Measurements from ENCODE around the gene PSPH. TPM values are rescaled to one million over a fixed set of nuclear protein-coding genes. Genes with fewer than 3 reads are reported as not detected.

The PSPH gene
- total and polyA plus RNA-seq, 2 donors (not counting 3 experiments of a cell fraction or from before 2014, with no cell fraction given) = 11.8 to 24.2 TPM

- no peak for FAIRE-seq
- ChIA-PET CTCF (interaction anchor here (0.9 to 6.1 kb wide), 4 partner anchors 11 to 65 kb away, joined by 3 to 100 read pairs (median 8); partner anchors contain the start of gene SUMF2), POLR2A (no interaction called here)
These were observed 43.4 kb downstream of the PSPH start for GRCh38 chr7:56007891-56008290.

GRCh38 chr7:56007167-56007652, 44.0 kb downstream of the PSPH start:
- Histone ChIP-seq H3K4me2 (ENCODE audit: insufficient read depth, low read length) (no peak overlapping the region), H3K4me3 (replicated peaks in 1 of 3; ENCODE audit: insufficient read depth in 1 of 3, low read depth in 1 of 3, low read length in 3 of 3) (no peak overlapping the region), H3K27ac (ENCODE audit: insufficient read depth, low read depth, low read length) (no peak overlapping the region), H4K20me1 (replicated peaks; ENCODE audit: control insufficient read depth, extremely low read depth, insufficient read depth, low read length) (no peaks in the 10 kb centered on the region), H3K36me3 (ENCODE audit: control insufficient read depth in 2 of 2, extremely low read depth in 1 of 2, insufficient read depth in 2 of 2, low read length in 2 of 2) (no peaks in the 10 kb centered on the region), H3K9me3 (replicated peaks; ENCODE audit: control insufficient read depth, insufficient read depth, low read length) (no peaks in the 10 kb centered on the region), H3K9me1 (replicated peaks; ENCODE audit: control insufficient read depth, extremely low read depth, insufficient read depth, low read length) (no peaks in the 10 kb centered on the region), H2AFZ (ENCODE audit: low read depth, low read length) (no peak overlapping the region), H3K27me3 (ENCODE audit: control insufficient read depth in 2 of 2, insufficient read depth in 2 of 2, low read length in 2 of 2) (no peaks in the 10 kb centered on the region), H3K79me2 (ENCODE audit: control insufficient read depth, insufficient read depth, low read length) (no peaks in the 10 kb centered on the region), H3K4me1 (ENCODE audit: control insufficient read depth, extremely low read depth, insufficient read depth, low read length) (no peaks in the 10 kb centered on the region), H3K9ac (replicated peaks; ENCODE audit: extremely low read depth, insufficient read depth, low read length) (no peak overlapping the region)
- BruUV-seq (replicated peaks) = no TSS peak
- TF ChIP-seq MAX (IDR thresholded peaks at IDR 0.05; ENCODE audit: insufficient read depth, insufficient read length) = no peak
- no peak for TF ChIP-seq GATA2 (IDR thresholded peaks at IDR 0.05; ENCODE audit: insufficient read depth, insufficient read length, low read depth, low read length)
- no peak for TF ChIP-seq JUN (IDR thresholded peaks at IDR 0.05; ENCODE audit: borderline replicate concordance, insufficient read depth, insufficient read length, low read depth)
- intact Hi-C loops (cut with micrococcal nuclease) (no loop called here), dilution Hi-C loops (cut with MboI; ENCODE audit: extremely low pct_ligation_motif_present, low sequenced_read_pairs) (no loop called here)
- FAIRE-seq = no peak
- ChIA-PET CTCF (interaction anchor here (1.7 to 6.1 kb wide), 4 partner anchors 12 to 85 kb away, joined by 6 to 100 read pairs (median 22); partner anchors contain the start of genes PHKG1 and SUMF2), POLR2A (no interaction called here)
- DNase-seq (ENCODE audit: low read depth, low spot score) = no peak

More at GRCh38 chr7:56007891-56008290, 43.4 kb downstream of the PSPH start:
- H3K27me3 ChIP-seq (ENCODE audit: control insufficient read depth in 2 of 2, insufficient read depth in 2 of 2, low read length in 2 of 2) = no peaks in the 10 kb centered on the region
- intact Hi-C loops (cut with micrococcal nuclease) (no loop called here), dilution Hi-C loops (cut with MboI; ENCODE audit: extremely low pct_ligation_motif_present, low sequenced_read_pairs) (no loop called here)
- H3K36me3 ChIP-seq (ENCODE audit: control insufficient read depth in 2 of 2, extremely low read depth in 1 of 2, insufficient read depth in 2 of 2, low read length in 2 of 2) = no peaks in the 10 kb centered on the region
- H3K9me1 ChIP-seq (replicated peaks; ENCODE audit: control insufficient read depth, extremely low read depth, insufficient read depth, low read length) = no peaks in the 10 kb centered on the region
- no peak overlapping the region for H3K9ac ChIP-seq (replicated peaks; ENCODE audit: extremely low read depth, insufficient read depth, low read length)
- no peaks in the 10 kb centered on the region for H3K79me2 ChIP-seq (ENCODE audit: control insufficient read depth, insufficient read depth, low read length)
- H3K9me3 ChIP-seq (replicated peaks; ENCODE audit: control insufficient read depth, insufficient read depth, low read length) = no peaks in the 10 kb centered on the region
- H3K4me1 ChIP-seq (ENCODE audit: control insufficient read depth, extremely low read depth, insufficient read depth, low read length) = no peaks in the 10 kb centered on the region
- no peak overlapping the region for H3K27ac ChIP-seq (ENCODE audit: insufficient read depth, low read depth, low read length)
- no peak overlapping the region for H3K4me2 ChIP-seq (ENCODE audit: insufficient read depth, low read length)
- H3K4me3 ChIP-seq (replicated peaks in 1 of 3; ENCODE audit: insufficient read depth in 1 of 3, low read depth in 1 of 3, low read length in 3 of 3) = no peak overlapping the region
- H2AFZ ChIP-seq (ENCODE audit: low read depth, low read length) = no peak overlapping the region
- BruUV-seq (replicated peaks) = no TSS peak
- TF ChIP-seq MYC (IDR thresholded peaks at IDR 0.05; ENCODE audit: low read depth, low read length) (no peak), POLR2A (IDR thresholded peaks at IDR 0.05; ENCODE audit: low read depth, low read length) (no peak)
- no peaks in the 10 kb centered on the region for H4K20me1 ChIP-seq (replicated peaks; ENCODE audit: control insufficient read depth, extremely low read depth, insufficient read depth, low read length)
- DNase-seq (ENCODE audit: low read depth, low spot score) = no peak

Measured in endothelial cell of umbilical vein (primary cell).